ENCODE measurements around the gene KRT86.

DNA sequence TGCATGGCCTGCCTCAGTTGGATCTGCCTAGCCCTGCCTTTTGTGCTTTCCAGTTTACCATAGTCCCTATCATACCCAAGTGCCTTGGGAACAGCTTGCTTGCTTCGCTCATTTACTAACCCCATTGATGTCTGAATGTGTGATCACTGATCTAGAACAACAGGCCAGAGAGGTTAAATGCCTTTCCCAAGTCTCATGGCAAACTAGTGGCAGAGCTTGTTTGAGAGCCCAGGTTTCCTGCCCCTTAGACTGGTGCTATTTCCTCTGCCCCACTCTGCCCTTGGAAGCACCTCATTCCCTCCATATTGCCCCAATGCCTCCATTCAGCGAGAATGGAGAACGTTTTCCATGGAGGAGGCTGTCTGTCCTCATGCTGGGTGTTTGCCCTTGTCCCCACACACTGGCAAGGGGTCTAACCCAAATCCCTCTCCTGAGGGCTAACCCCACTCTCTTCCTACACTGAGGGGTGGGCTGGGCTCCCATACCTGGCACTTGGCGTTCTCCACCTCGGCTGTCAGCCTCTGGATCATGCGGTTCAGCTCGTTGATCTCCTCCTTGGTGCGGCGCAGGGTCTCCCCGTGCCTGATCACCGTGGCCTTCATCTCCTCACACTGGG is 21.6 kb upstream of the KRT86 start:
- TF ChIP-seq, protein P1, sequence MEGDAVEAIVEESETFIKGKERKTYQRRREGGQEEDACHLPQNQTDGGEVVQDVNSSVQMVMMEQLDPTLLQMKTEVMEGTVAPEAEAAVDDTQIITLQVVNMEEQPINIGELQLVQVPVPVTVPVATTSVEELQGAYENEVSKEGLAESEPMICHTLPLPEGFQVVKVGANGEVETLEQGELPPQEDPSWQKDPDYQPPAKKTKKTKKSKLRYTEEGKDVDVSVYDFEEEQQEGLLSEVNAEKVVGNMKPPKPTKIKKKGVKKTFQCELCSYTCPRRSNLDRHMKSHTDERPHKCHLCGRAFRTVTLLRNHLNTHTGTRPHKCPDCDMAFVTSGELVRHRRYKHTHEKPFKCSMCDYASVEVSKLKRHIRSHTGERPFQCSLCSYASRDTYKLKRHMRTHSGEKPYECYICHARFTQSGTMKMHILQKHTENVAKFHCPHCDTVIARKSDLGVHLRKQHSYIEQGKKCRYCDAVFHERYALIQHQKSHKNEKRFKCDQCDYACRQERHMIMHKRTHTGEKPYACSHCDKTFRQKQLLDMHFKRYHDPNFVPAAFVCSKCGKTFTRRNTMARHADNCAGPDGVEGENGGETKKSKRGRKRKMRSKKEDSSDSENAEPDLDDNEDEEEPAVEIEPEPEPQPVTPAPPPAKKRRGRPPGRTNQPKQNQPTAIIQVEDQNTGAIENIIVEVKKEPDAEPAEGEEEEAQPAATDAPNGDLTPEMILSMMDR (IDR thresholded peaks at IDR 0.05) = no peak
- no peak for TF ChIP-seq EZH2 (IDR thresholded peaks at IDR 0.05; ENCODE audit: borderline replicate concordance, insufficient read depth, low read depth, low read length, poor library complexity, severe bottlenecking)
